ENCODE data around the gene RGS14.

Gene RGS14, protein sequence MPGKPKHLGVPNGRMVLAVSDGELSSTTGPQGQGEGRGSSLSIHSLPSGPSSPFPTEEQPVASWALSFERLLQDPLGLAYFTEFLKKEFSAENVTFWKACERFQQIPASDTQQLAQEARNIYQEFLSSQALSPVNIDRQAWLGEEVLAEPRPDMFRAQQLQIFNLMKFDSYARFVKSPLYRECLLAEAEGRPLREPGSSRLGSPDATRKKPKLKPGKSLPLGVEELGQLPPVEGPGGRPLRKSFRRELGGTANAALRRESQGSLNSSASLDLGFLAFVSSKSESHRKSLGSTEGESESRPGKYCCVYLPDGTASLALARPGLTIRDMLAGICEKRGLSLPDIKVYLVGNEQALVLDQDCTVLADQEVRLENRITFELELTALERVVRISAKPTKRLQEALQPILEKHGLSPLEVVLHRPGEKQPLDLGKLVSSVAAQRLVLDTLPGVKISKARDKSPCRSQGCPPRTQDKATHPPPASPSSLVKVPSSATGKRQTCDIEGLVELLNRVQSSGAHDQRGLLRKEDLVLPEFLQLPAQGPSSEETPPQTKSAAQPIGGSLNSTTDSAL

GRCh38 chr5:177357459-177358351, at the start of gene RGS14:
Gene RGS14 (plus strand): TSS chr5:177357924. CDS start chr5:177358025, 101 bp downstream.
- no peak for DNase-seq (ENCODE audit: low read depth, low spot score)

- DNase-seq (ENCODE audit: low read depth, low spot score): no peak
Measured at GRCh38 chr5:177308740-177309139, 49.0 kb upstream of the RGS14 start.

DNA sequence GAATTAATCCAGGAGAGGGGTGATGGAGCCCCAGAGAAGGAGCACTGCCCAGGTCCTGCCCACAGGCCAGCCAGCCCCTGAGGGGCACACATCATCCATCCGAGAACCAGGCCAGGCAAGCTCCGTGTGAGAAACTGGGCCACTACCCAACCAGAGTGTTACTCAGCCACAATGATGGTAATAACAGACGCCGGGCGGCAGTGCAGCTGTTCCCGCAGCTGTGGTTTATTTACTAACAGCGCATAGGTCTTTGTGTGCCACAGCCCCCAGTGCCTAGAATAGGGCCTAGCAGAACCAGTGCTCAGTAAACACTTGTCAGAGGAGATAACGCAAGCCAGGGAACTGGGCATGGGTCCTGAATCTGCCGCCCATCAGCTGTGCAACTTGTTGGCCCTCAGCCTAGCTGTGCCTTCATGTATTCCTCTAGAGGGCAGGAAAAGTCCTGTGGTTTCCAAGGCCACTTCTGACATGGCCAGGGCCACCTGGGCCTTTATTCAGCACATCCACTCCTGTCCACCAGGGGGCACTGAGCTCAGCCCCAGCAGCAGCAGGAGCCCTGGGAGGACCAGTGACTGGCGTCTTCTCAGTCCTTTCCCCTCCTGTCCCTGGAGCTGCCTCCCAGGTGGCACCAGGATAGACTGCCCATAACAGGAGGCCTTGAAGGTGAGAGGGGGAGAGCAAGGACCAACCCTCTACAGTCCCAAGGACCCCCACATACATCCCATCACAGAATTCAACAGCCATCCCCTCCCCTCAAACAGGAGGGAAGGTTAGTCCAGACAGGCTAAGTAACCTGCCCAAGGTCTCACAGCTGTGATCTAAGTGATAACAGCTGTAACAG, 48.2 kb upstream of the RGS14 start:
- no peak for DNase-seq (ENCODE audit: low read depth, low spot score)

- DNase-seq (ENCODE audit: low read depth, low spot score): no peak
Measured at GRCh38 chr5:177310332-177310731, 47.4 kb upstream of the RGS14 start.

- no peak for DNase-seq (ENCODE audit: low read depth, low spot score)
Measured at GRCh38 chr5:177310757-177311391, 46.9 kb upstream of the RGS14 start.

DNA sequence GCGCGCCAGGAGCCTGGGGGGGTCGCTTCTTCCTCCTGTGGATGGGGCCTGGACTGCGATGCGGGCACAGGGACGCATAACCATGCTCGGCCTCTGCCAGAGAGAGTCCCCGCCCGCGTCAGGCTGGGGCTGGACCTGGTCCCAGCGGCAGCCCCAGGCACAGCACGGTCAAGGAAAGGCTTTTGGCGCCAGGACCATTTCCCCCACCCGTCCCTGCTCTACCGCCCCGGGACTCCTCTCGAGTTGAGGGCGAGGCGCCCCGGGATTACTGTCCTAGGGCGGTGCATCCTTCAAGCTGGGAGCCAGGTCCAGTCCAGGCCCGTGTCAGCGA, 46.4 kb upstream of the RGS14 start:
- DNase-seq (ENCODE audit: low read depth, low spot score): no peak

DNA sequence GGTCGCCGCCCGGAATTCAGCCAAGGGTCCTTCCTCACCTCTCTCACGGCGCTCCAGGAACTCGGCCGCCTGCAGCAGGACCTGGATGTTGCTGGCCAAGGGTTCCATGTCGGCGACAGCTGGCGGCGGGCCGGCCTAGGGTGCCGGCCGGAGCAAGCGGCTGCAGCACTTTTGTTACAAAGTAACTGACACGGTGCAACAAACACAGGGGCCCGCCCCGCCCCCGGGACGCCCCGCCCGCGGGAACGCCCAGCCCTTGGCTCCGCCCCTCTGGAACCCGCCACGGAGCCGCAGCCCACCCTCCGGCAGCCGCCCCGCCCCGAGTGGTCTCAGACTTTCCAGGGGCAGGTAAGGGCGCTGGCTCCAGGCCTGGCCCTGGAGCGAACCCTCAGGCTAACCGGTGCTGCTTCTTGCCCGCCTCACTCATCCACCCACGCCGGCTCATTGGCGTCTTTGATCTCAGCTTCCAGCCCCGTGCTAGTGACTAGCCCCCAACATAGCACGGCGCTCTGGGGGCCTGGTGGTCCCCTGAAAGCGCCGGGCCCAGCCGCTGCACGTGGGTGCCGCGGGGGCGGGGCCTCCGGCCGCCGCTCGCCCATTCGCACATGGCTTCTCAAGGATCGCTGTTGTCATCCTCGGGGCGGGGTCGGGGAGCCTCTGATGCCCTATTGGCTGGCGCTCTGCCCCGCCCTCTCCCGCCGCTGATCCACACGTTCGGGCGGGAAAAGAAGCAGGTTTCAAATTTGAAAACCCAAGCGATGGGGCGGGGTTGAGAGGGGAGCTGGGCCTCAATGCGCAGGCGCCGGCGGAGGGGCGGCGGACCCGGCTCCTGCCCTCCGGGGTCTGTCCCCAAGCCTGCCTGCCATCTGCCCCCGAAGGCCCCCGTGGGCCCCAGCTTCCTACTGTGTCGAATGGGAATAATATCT, 45.7 kb upstream of the RGS14 start, which contains the start of gene MXD3:
MXD3 (minus strand) TSS at position 176 of the 926 bp plus-strand sequence; CDS start at position 108, 68 bp downstream.
- DNase-seq (ENCODE audit: low read depth, low spot score): no peak

GRCh38 chr5:177312649-177313181, 45.0 kb upstream of the RGS14 start:
- no peak for DNase-seq (ENCODE audit: low read depth, low spot score)

DNA sequence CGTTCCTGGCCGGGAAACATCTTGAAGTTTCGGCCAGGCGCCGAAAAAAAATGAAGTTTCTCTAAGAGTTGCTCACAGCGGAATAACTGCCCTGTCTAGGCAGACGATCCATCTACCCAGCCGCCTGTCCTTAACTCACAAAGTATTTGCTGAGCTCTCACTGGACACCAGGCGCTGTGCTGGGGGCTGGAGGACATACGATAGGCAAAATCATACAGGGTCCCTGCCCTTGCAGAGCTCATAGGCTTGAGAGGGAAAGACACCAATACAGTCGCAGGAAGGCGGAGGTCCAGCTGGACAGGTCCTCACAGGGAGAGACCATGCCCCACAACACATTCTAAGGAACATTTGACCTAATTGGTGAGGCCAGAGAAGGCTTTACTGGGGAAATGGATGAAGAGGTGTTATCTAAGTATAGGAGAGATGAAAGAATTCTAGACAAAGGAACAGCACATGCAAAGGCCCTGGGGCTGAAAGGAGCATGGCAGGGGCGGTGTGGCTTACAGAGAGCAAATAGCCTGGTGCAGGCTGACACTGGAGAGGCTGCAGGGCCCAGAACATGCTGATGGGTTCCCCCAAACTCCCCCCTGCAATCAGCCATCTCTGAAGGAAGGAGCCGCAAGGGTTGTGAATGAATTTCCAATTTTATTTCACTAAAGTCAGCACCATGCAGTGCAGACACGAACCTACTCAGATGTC, 44.0 kb upstream of the RGS14 start:
- DNase-seq (ENCODE audit: low read depth, low spot score): no peak

- no peak for DNase-seq (ENCODE audit: low read depth, low spot score)
Measured at GRCh38 chr5:177314376-177315342, 43.1 kb upstream of the RGS14 start.

DNA sequence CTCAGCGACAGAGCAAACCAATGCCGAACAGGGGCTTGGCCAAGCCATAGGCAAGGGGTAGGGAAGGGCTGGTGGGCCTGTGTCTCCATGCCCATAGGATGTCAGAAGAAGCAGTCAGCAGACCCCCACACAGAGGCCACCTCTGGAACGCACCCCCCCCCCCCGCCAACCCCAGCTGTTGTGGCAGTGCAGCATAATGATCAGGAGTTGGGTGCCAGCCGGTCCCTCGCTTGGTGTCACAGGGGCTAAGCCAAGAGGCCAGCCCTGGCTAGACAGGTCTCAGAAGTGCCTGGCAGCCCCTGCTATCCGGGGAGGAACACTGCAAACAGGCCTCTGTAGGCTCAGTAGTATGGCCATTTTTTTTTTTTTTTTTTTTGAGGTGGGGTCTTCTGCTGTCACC, 42.3 kb upstream of the RGS14 start:
- no peak for DNase-seq (ENCODE audit: low read depth, low spot score)

- no peak for DNase-seq (ENCODE audit: low read depth, low spot score)
Measured at GRCh38 chr5:177316005-177316404, 41.7 kb upstream of the RGS14 start.

DNA sequence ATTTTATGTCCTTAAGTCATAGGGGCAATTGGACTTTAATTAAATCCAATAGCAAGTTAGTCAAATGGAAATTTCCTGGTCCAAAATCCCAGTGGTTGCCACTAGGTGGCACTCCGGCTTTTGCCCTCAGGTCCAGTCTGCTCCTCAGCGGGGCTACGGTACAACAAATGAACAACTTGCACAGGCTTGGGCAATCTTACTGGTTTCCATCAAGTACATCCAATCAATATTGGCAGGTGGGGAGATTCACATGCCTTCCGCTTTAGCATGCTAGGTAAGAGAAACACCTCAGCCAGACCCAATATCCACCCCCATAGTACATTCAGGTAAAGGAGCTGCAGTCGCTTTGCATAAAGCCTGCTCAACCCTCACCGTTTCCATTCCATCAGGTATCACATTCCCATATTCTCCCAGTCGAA, 39.8 kb upstream of the RGS14 start:
- no peak for DNase-seq (ENCODE audit: low read depth, low spot score)

GRCh38 chr5:177319913-177320588, 37.7 kb upstream of the RGS14 start:
- DNase-seq (ENCODE audit: low read depth, low spot score): no peak

- no peak for DNase-seq (ENCODE audit: low read depth, low spot score)
Measured at GRCh38 chr5:177320879-177321278, 36.8 kb upstream of the RGS14 start.

DNA sequence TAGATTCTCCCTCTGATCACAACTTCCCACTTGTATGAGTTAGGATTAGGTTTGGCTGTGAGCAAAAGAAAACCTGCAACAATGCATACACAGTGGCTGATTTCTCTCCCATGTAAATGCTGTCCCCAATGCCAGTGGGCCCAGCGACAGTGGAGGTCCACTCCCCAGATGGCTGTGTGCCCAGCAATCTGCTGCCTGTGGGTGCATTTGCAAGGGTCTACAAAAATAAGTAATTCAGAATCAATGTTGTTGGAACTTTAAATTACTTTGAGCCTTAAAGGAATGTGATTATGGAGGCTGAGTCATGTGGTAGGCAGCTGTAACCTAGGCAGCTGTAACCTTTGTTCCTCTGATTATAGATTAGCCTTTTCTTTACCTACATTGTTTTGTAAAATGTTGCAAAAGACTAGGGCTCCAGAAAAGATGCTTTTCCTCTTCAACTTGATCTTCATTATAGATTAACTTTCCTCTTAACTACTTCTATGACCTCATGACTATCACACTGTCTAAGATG, 31.8 kb upstream of the RGS14 start:
- no peak for DNase-seq (ENCODE audit: low read depth, low spot score)

All from iPS DF 19.7 (cell line).